Liver (tissue), 9 donors: ENCODE measurements around the gene CNTNAP1. TPM values are rescaled to one million over a fixed set of nuclear protein-coding genes. Genes with fewer than 3 reads are reported as not detected.

ENCODE experiments used
- DNase-seq: peaks from one replicate; pipeline ENCODE4 v3.0.0-alpha.2; 2017; ENCODE audit warnings: low spot score
- H3K27ac ChIP-seq, 2 donors: one replicate each; pipeline ENCODE4 v1.7.0; 2013; ENCODE audit warnings: inconsistent platforms in 2 of 2, low read length in 2 of 2, control low read depth in 1 of 2, low read depth in 1 of 2, mild to moderate bottlenecking in 1 of 2
- H3K27me3 ChIP-seq, 4 donors: one replicate each; pipeline versions ENCODE4 v1.6.1 to v1.7.0; 2013; ENCODE audit warnings: low read length in 3 of 4, inconsistent platforms in 1 of 4, mild to moderate bottlenecking in 1 of 4, moderate library complexity in 1 of 4; ENCODE audit not compliant: control insufficient read depth in 4 of 4, insufficient read depth in 4 of 4
- H3K36me3 ChIP-seq, 4 donors: one replicate each; pipeline versions ENCODE4 v1.6.1 to v1.7.0; 2013; ENCODE audit warnings: low read length in 3 of 4, mild to moderate bottlenecking in 3 of 4, low read depth in 1 of 4, moderate library complexity in 1 of 4; ENCODE audit not compliant: control insufficient read depth in 4 of 4, insufficient read depth in 3 of 4
- H3K4me1 ChIP-seq, 4 donors: one replicate each; pipeline versions ENCODE4 v1.6.1 to v1.7.0; 2013; ENCODE audit warnings: low read length in 3 of 4, mild to moderate bottlenecking in 3 of 4, moderate library complexity in 1 of 4; ENCODE audit not compliant: control insufficient read depth in 4 of 4, insufficient read depth in 4 of 4
- H3K4me3 ChIP-seq, 3 donors: one replicate each; pipeline versions ENCODE4 v1.6.1 to v1.7.0; 2013; ENCODE audit warnings: low read length in 3 of 3, control low read depth in 1 of 3, low read depth in 1 of 3, mild to moderate bottlenecking in 1 of 3
- H3K9ac ChIP-seq, 2 donors: one replicate each; pipeline ENCODE4 v1.7.0; 2013; ENCODE audit warnings: low read length in 2 of 2, mild to moderate bottlenecking in 2 of 2, moderate library complexity in 2 of 2, control low read depth in 1 of 2, low read depth in 1 of 2
- H3K9me3 ChIP-seq, 4 donors: one replicate each; pipeline versions ENCODE4 v1.6.1 to v1.7.0; 2013; ENCODE audit warnings: low read length in 3 of 4; ENCODE audit not compliant: control insufficient read depth in 4 of 4
- ATF3 ChIP-seq: IDR thresholded peaks from 2 replicates; pipeline ENCODE4 v1.6.1; 2016; ENCODE audit warnings: antibody characterized with exemption
- CTCF ChIP-seq: fragments of 150-350 bp; IDR thresholded peaks from 2 replicates; pipeline ENCODE4 v1.5.1; 2017; ENCODE audit warnings: improper control_type of control experiment, low read depth, low read length; ENCODE audit not compliant: missing input control
- EGR1 ChIP-seq, 2 donors: IDR thresholded peaks; 2 replicates each; pipeline ENCODE4 v1.6.1; 2016 to 2018; ENCODE audit warnings: antibody characterized with exemption in 2 of 2, low read depth in 2 of 2
- FOXA1 ChIP-seq: IDR thresholded peaks from 2 replicates; pipeline ENCODE4 v1.6.1; 2016; ENCODE audit warnings: antibody characterized with exemption
- FOXA2 ChIP-seq: IDR thresholded peaks from 2 replicates; pipeline ENCODE4 v1.6.1; 2016; ENCODE audit warnings: antibody characterized with exemption
- GABPA ChIP-seq, 2 donors: IDR thresholded peaks in 1 of 2; conservative IDR thresholded peaks in 1 of 2; 2 replicates each; pipeline ENCODE4 v1.6.1; 2016; ENCODE audit warnings: antibody characterized with exemption in 2 of 2, mild to moderate bottlenecking in 1 of 2, moderate library complexity in 1 of 2
- HNF4A ChIP-seq, 2 donors: conservative IDR thresholded peaks; 2 replicates each; pipeline ENCODE4 v1.6.1; 2016; ENCODE audit warnings: antibody characterized with exemption in 2 of 2, mild to moderate bottlenecking in 2 of 2
- HNF4G ChIP-seq: IDR thresholded peaks from 2 replicates; pipeline ENCODE4 v1.6.1; 2016; ENCODE audit warnings: antibody characterized with exemption
- JUND ChIP-seq, 2 donors: IDR thresholded peaks; 2 replicates each; pipeline ENCODE4 v1.6.1; 2016; ENCODE audit warnings: antibody characterized with exemption in 2 of 2
- MAX ChIP-seq: IDR thresholded peaks from 2 replicates; pipeline ENCODE4 v1.6.1; 2016; ENCODE audit warnings: antibody characterized with exemption
- NR2F2 ChIP-seq: IDR thresholded peaks from 2 replicates; pipeline ENCODE4 v1.6.1; 2016; ENCODE audit warnings: antibody characterized with exemption
- RAD21 ChIP-seq, 2 donors: IDR thresholded peaks; 2 replicates each; pipeline ENCODE4 v1.6.1; 2016; ENCODE audit warnings: antibody characterized with exemption in 2 of 2, mild to moderate bottlenecking in 2 of 2
- REST ChIP-seq: IDR thresholded peaks from 2 replicates; pipeline ENCODE4 v1.6.1; 2016; ENCODE audit warnings: antibody characterized with exemption, mild to moderate bottlenecking
- RXRA ChIP-seq, 2 donors: IDR thresholded peaks; 2 replicates each; pipeline ENCODE4 v1.6.1; 2017 to 2018; ENCODE audit warnings: antibody characterized with exemption in 2 of 2, mild to moderate bottlenecking in 1 of 2
- SP1 ChIP-seq: IDR thresholded peaks from 2 replicates; pipeline ENCODE4 v1.6.1; 2018; ENCODE audit warnings: antibody characterized with exemption, mild to moderate bottlenecking
- TAF1 ChIP-seq: conservative IDR thresholded peaks from 2 replicates; pipeline ENCODE4 v1.6.1; 2016; ENCODE audit warnings: antibody characterized with exemption, mild to moderate bottlenecking
- YY1 ChIP-seq: IDR thresholded peaks from 2 replicates; pipeline ENCODE4 v1.6.1; 2016; ENCODE audit warnings: antibody characterized with exemption, mild to moderate bottlenecking
- ZBTB33 ChIP-seq: IDR thresholded peaks from 2 replicates; pipeline ENCODE4 v1.6.1; 2016; ENCODE audit warnings: antibody characterized with exemption
- WGBS: extraction: QIAGEN DNeasy Blood & Tissue Kit; methylation state at CpG from one replicate; pipeline ENCODE4 v1.1.7; 2013; 5-methylcytosine and 5-hydroxymethylcytosine counted together
- polyA plus RNA-seq, 2 donors: library from polyadenylated mRNA; stranded (reverse) in 1 of 2; unstranded in 1 of 2; fragments of 200-250 nt in 1 of 2; fragments of >200 nt in 1 of 2; fragmentation: Nextera tagmentation in 1 of 2; extraction: Ambion mirVana in 1 of 2; gene quantifications; one replicate each; pipeline versions ENCODE4 v1.2.1 to v1.2.3, GENCODE V29; 2013 to 2015
- total RNA-seq, 2 donors: library from RNA; depleted of rRNA; stranded (reverse); fragments of >200 nt; gene quantifications; one replicate each; pipeline ENCODE4 v1.2.3, GENCODE V29; 2014
- donor health status: healthy.
- donor health status: healthy.
- donor health status: healthy.
- donor health status: healthy.
- donor health status: healthy.

Gene CNTNAP1
- total and polyA plus RNA-seq, 4 donors: 0.08 to 0.75 (median 0.60) TPM

- H3K27me3 ChIP-seq: no peaks in the 10 kb centered on the region
- peaks cover 19 to 64% (median 34%) of the 10 kb centered on the region in 4 donors for H3K4me1 ChIP-seq
- peak overlapping the region; percentile 76 to 89 for H3K27ac ChIP-seq
- DNase-seq: peak; percentile 100
- TF ChIP-seq YY1 (no peak), MAX (no peak), GABPA (IDR thresholded peaks at IDR 0.05 in 1 of 2, conservative IDR thresholded peaks at IDR 0.05 in 1 of 2) (peak in 1 of 2 donors; percentile 13), EGR1 (IDR thresholded peaks at IDR 0.05; ENCODE audit: low read depth in 2 of 2) (no peak), NR2F2 (peak; percentile 11), HNF4G (no peak), REST (no peak), ATF3 (peak; percentile 95), SP1 (peak; percentile 85), CTCF (no peak), HNF4A (conservative IDR thresholded peaks at IDR 0.05) (peak; percentile 58 to 63), JUND (IDR thresholded peaks at IDR 0.05) (peak; percentile 43 to 48), RAD21 (IDR thresholded peaks at IDR 0.05) (no peak), ZBTB33 (no peak), FOXA2 (no peak), FOXA1 (no peak), TAF1 (no peak), RXRA (IDR thresholded peaks at IDR 0.05) (peak in 1 of 2 donors; percentile 29)
- peaks cover 3 to 5% (median 4%) of the 10 kb centered on the region in 4 donors for H3K36me3 ChIP-seq
- WGBS: 2% methylated on average over 33 of the region's 33 CpGs
- peak overlapping the region; percentile 74 to 81 for H3K9ac ChIP-seq
- H3K9me3 ChIP-seq: no peaks in the 10 kb centered on the region
- H3K4me3 ChIP-seq: peak overlapping the region in 2 of 3 donors; percentile 71 to 87
Observed at GRCh38 chr17:42677012-42677857, 5.1 kb upstream of the CNTNAP1 start.
